Choroid plexus epithelial cell (primary cell): ENCODE measurements around the gene SH3GL1.

Experiments used
- DNase-seq: peaks from one replicate; pipeline ENCODE4 v3.0.0-alpha.2; 2010; ENCODE audit warnings: low read depth
- H3K4me3 ChIP-seq: 2 replicates; pipeline ENCODE4 v1.5.1; 2011; ENCODE audit warnings: low read depth, mild to moderate bottlenecking, control low read depth, low read length, moderate library complexity
- CTCF ChIP-seq: conservative IDR thresholded peaks from 2 replicates; pipeline ENCODE4 v1.5.1; 2011; ENCODE audit warnings: low read depth, mild to moderate bottlenecking, control low read depth, inconsistent platforms, low read length, moderate library complexity

Gene SH3GL1

GRCh38 chr19:4390017-4390566 lies 10.3 kb downstream of the SH3GL1 start:
- peak overlapping the region; percentile 17 for H3K4me3 ChIP-seq
- peak; percentile 79 for DNase-seq
- no peak for TF ChIP-seq CTCF

GRCh38 chr19:4389511-4390016 lies 10.8 kb downstream of the SH3GL1 start:
- no peak for DNase-seq
- no peak for TF ChIP-seq CTCF
- no peak overlapping the region for H3K4me3 ChIP-seq

GRCh38 chr19:4389064-4389375 lies 11.3 kb downstream of the SH3GL1 start:
- DNase-seq: no peak
- no peak overlapping the region for H3K4me3 ChIP-seq
- no peak for TF ChIP-seq CTCF

GRCh38 chr19:4388337-4389063 lies 11.8 kb downstream of the SH3GL1 start:
- DNase-seq: no peak
- no peak for TF ChIP-seq CTCF
- H3K4me3 ChIP-seq: no peak overlapping the region

- peak; percentile 33 for TF ChIP-seq CTCF
- DNase-seq: no peak
- no peak overlapping the region for H3K4me3 ChIP-seq
Measured at GRCh38 chr19:4386041-4386782, 14.1 kb downstream of the SH3GL1 start.

- no peak for DNase-seq
- TF ChIP-seq CTCF: no peak
- H3K4me3 ChIP-seq: no peak overlapping the region
Measured at GRCh38 chr19:4385291-4386040, 14.9 kb downstream of the SH3GL1 start.
